GM20000 (cell line): ENCODE data around the gene CDC5L.

ENCODE experiments used
- DNase-seq: peaks from one replicate; pipeline ENCODE4 v3.0.0; 2012; ENCODE audit warnings: low spot score
- CTCF ChIP-seq: IDR thresholded peaks from 2 replicates; pipeline ENCODE4 v1.5.1; 2012; ENCODE audit warnings: mild to moderate bottlenecking, control low read depth; ENCODE audit errors: extremely low read depth, missing control alignments

CDC5L gene

GRCh38 chr6:44487002-44487401 is 99.5 kb downstream of the CDC5L start:
- no peak for TF ChIP-seq CTCF
- DNase-seq, result no peak

GRCh38 chr6:44487586-44487985 is 100.1 kb downstream of the CDC5L start:
- no peak for TF ChIP-seq CTCF
- DNase-seq, result no peak

DNA sequence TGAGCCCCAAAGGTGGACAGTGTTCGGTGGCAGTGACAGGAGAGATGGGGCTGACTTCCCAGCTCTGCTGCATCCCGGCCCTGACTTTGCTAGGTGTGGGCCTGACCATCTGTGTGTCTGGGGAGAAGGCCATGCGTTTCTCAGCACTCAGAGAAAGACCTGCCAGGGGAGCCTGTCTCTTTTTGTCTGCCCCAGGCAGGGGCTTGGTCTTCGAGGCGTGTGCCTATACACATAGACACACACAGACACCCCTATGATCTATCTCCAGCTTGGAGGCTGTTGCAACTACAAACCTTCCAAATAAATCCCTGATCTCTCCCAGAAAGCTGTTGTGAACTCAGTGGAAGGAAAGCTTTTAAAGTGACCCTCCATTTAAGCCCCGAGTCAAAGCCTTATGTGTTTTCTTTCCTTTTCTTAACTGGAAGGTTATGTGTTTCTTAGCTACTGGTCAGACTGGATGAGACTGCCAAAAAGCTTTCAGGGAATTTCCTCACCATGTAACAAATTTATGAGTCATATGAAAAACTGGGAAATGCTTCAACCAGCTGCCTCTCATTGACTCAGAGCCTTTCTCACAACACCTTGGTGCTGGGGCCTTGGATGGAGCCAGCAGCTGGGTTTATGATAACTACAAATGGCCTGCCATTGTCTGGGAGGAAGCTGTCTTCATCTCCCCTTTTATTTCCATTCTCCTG is 102.6 kb downstream of the CDC5L start:
- no peak for TF ChIP-seq CTCF
- DNase-seq, result no peak

DNA sequence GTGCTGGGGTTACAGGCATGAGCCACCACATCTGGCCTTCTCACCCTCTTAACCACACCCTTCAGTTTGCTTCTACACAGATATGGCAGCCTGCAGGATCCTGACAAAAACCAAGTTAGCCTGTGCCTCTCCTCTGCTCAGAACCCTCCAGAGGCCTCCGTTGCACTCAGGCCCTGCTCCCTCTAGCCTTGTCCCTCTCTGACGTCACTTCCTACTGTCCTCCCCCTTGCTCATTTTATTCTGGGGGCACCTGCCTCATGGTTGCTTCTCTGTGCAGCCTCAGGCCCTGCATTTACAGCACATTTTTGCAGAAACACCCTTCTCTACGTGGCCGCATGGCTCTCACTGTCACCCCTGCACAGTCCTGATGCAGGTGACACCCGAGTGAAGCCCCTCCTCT is 105.6 kb downstream of the CDC5L start:
- no peak for DNase-seq

DNA sequence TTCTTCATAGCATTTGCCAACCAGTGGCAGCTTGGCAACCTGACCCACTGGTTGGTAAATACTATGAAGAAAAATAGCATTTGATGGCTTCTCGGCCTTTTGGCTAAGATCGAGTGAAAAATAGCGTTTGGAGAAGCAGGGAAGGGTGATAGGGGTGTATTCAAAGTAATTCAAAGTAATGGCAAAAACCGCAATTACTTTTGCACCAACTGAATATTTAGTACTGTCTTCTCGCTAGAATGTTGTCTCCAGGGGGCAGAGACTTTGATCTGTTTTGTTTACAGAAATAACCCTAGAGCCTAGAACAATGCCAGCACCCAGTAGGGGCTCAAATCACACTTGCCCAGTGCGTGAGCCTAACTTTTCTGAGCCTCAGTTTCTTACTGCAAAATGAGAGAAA is 106.1 kb downstream of the CDC5L start:
- no peak for DNase-seq
- TF ChIP-seq CTCF, result no peak

More for the DNA sequence above, 105.6 kb downstream of the CDC5L start:
- TF ChIP-seq CTCF, result no peak

DNA sequence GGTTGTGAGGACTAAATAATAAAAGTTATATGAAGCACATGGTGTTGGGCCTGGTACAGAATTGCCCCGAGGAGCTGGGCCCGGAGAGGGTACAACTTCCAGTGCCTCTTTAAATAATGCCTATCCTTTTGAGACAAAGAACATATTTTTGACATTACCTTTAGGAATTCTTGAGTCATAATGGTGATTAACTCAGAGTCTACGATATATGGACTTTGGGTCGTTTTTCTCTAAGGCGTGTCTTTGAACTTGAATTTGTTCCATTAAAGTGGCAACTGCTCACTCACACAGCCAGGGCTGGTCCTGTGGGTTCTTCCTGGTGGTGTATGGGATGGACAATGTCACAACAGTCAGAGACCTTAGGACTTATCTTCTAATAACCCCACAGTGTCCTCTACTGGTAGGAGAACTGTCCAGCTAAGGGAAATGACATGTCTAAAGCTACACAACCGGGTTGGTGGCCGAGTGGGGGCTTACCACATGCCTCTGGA is 106.5 kb downstream of the CDC5L start:
- TF ChIP-seq CTCF, result no peak
- DNase-seq, result no peak

DNA sequence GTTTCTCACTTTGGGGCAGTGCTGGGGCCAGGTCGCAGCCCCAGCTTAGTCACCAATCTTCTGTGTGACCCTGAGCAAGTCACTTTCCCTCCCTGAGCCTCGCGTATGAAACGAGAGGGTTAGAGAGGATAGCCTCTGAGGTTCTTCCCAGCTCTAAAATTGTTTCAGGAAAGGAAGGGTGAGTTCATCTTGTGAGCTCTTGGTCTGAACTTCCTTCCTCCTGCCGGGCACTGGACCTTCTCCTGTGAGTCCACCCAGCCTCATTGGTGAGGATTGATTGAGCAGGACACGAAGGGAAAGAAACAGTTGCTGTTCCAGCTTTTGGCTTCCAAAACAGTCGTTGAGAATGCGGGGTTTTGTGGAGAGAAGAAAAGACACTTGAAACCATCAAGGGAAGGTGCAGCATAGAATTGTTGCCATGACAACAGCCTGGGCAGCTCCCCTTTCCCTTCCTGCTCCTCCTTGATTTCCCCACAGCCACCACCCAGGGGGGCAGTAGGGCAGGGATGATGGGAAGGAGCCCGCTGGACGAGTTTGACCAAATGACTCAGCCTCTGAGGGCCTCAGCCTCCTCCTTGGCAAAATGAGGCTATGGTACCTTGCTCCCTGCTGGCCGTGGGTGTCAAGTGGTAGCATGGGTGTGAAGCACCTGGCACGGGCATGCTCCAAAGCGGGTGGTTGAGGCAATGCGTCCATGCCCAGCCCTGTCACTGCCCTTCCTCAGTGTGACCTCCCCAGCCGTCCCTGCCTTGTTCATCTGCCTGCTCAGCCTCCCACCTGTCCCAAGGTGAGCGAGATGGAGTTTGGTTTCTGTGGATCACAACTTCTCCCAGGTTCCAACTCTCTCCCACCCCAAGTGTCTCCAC is 107.8 kb downstream of the CDC5L start:
- DNase-seq, result no peak
- TF ChIP-seq CTCF, result no peak
